HG03159 (cell line): Measurements from ENCODE around the gene CXCL5.
A peak's percentile ranks its signal among the peaks of the same experiment; 100 is the strongest.
"Not testable (repeated sequence)": the region's sequence is repeated elsewhere in the genome, so short reads cannot be mapped to it uniquely, and the experiment has no call there.

Experiments used
- ATAC-seq: cut with Tn5 transposase; IDR thresholded peaks from one replicate; pipeline ENCODE4 v1.9.1; 2021; ENCODE audit warnings: mild to moderate bottlenecking, moderate library complexity; ENCODE audit not compliant: unreplicated experiment

Gene CXCL5

GRCh38 chr4:74015126-74015780 is 16.8 kb upstream of the CXCL5 start:
- ATAC-seq, result no peak

- no peak for ATAC-seq
These were observed 15.9 kb upstream of the CXCL5 start for GRCh38 chr4:74014332-74014731.

DNA sequence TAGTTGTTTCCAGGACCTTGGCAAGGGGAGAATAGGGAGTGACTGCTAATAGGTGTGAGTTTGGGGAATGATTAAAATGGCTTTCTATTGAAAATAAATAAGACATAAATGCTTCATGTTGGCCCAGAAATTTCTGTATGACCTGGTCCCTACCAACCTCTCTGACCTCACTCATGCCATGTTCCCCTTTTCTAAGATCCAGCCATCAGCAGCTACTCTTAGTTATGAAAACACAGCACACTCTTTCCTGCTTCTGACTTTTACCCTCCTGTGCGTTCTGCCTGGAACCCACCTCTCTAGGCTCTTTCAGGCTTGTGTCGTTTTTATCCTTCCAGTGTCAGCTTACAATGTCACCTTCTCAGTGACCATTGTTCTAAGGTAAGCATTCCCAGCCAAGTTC is 14.8 kb upstream of the CXCL5 start:
- no peak for ATAC-seq

GRCh38 chr4:74012130-74012529 is 13.7 kb upstream of the CXCL5 start:
- no peak for ATAC-seq

DNA sequence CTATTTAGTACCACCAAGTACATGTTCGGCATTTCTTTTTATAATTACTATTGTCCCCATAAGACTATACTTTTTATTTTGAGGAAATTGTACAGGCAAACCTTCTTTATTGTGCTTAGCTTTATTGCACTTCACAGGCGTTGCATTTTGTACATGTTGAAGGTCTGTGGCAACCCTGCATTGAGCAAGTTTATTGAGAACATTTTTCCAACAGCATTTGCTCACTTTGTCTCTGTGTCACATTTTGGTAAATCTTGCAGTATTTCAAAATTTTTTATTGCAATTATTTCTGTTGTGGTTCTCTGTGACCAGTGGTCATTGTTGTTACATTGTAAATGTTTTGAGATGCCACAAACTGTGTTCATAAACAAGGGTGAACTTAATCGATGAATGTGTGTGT is 10.8 kb upstream of the CXCL5 start:
- no peak for ATAC-seq

DNA sequence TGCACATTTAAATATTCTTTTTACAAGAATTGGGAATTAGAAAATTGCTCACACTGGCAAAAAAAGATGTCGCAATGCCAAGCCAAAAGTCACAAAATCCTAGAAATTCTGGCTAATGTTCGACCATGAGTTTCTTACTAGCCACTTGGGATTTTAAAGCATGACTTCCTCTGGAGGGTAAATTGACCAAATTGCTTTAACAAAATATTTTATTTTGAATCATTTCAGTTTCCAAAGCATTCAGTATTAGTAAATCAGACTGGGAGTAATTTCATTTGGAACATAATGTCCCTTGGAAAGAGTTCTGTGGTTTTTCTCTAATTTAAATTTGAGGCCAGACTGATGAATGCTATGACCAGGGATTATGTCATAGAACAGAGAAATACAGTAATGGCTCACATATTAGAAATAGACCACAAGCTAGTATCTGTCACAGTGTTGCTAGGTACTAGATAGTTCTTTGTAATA is 7.6 kb upstream of the CXCL5 start:
- peak; percentile 54 for ATAC-seq

GRCh38 chr4:74005528-74005927 is 7.1 kb upstream of the CXCL5 start:
- no peak for ATAC-seq

DNA sequence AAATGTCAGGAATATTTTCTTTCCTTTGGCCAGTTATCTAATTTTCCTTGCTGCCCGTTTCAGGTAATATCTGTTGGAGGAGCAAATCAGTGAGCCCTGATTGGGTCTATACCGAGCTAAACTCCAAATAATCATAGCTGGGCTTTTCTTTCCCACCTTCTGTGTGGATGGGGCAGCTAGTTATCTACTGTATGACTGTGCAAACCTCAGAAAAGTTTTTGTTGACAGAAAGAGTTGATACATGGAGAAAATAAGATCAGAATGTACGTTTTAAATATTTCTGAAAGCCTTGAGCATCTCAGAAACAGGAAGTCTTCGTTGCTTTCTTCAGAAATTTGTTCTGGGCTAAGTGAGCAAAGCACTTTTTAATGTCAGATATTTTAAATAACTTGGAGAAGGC is 6.2 kb upstream of the CXCL5 start:
- no peak for ATAC-seq

GRCh38 chr4:74000301-74000700 is 1.8 kb upstream of the CXCL5 start:
- no peak for ATAC-seq

DNA sequence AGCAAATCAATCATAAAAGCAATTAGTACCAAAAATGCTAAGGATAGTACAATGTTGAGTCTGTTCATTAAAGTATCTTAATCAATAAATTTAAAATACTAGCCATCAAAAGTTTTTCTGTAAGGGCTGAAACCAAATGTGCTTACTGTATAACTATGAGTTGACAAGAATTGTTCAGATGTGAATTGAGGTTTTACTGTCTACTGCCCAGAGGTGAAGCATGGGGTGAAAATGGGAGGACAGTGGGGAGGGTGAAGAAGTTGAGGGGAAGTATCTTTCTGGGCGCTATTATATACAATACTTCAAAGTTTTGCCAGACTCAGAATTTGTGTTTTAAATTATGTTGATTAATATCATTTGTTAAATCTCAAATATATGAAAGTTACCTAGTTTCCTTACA is 6.4 kb downstream of the CXCL5 start:
- ATAC-seq, result no peak

GRCh38 chr4:73991742-73992000 is 6.8 kb downstream of the CXCL5 start:
- ATAC-seq, result no peak

DNA sequence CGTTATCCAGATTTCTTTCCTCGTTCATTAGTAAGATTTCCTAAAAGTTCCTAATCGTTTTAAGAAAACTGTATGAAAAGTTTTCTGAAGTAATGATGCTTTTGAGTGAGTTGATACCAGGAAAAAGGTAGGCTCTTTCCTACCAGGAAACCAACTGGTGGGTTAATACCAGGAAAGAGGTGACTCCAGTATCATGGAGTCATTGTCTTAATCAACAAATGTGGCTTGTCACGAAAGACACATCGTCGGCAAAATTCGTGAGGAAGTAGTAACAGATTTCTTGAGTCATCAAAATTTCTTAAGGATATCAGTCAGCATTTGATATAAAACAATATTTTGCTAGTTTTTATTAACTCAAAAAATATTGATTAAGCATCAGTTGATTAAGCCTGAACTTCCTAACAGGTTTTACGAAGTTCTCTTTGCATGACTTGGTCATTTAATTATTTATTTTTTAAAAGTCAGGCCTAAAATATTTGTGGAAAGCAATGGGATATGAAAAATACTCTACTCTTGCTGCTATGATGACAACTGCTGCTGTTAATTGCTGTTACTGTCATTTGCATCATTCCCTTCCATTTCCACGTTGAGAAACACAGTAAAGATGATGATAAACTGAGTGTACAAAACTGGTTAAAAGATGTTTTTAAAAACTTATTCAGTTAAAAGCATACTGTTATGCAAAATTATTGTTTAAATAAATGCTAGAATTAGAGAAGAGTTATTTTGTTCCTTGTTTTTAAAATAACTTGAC is 7.3 kb downstream of the CXCL5 start:
- ATAC-seq, result no peak

DNA sequence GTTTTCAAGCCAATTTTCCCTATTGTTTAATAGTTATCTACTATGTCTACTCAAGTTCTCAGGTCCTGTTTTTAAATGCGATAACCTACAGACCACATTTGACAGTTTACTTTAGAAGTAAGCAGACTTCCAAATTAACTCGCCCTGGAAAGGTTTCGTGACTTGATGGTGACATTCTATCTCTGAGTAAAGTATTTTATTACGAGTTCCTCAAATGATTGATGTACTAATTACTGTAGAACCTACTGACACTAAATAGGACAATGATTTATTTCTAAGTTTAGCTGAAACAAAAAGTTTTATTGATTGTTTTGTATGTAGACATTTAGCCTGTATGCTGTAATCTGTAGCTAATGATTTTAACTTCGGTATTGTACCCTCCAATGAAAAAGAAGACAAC is 8.5 kb downstream of the CXCL5 start:
- no peak for ATAC-seq

DNA sequence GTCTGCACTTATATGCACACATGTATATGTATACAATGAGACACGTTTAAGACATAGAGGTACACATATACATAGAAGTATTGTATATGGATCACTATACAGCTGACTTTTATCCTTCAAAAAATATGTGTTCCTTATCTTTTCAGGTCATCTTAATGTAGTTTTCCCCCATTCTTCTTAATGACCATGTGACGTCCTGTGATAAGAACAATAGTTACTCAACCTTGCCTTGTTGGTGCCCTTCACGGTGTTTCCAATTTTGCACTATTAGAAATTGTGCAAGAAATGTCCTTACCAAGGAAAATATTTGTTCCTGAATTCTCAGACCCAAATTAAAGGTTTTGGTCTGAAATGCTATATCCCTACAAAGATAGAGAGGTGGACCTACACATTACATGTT is 9.4 kb downstream of the CXCL5 start:
- no peak for ATAC-seq

GRCh38 chr4:73988061-73988460 is 10.4 kb downstream of the CXCL5 start, which contains the start of gene PPBP:
TSS of gene PPBP (minus strand) at chr4:73988190. CDS start at chr4:73988103, 87 bp downstream.
- no peak for ATAC-seq

DNA sequence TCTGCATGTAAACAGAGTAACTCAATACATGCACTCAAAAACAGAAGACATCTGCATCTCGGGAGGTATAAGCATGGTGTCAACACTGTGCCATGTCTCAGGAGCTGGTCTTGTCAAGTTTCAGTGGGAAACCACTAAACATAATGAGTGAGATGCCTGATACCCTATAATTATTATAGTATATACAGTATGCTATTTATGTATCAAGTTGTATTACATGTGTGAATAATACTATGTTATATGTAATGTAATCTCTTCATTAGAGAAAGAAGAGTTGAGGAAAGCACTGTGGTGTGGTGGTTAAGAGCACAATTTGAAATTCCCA is 13.0 kb downstream of the CXCL5 start:
- no peak for ATAC-seq

GRCh38 chr4:73984736-73985527 is 13.5 kb downstream of the CXCL5 start:
- ATAC-seq, result no peak

- not testable (repeated sequence) for ATAC-seq
These were observed 17.3 kb downstream of the CXCL5 start for GRCh38 chr4:73981175-73981574.

- ATAC-seq, result no peak
These were observed 19.0 kb downstream of the CXCL5 start for GRCh38 chr4:73979407-73979957.

DNA sequence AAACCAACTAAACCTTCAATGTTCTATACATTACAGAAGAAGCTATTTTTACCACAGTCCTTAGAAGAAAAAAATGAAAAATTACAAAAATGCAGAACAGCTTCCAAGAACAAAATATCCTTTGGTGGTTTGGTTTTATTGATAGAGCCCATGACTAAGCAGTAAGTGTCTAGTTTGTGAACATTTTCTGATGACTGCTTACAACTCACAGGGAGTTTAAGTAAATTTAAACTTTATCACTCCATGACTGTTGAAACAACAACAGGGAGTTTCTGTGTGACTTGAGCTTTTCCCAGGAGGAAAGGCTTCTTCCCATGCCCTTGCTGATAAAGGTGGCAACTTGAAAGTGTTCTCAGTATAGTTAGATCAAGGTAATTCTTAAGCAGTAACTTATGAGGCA is 19.6 kb downstream of the CXCL5 start:
- ATAC-seq, result no peak

GRCh38 chr4:73976716-73977115 is 21.8 kb downstream of the CXCL5 start:
- no peak for ATAC-seq

DNA sequence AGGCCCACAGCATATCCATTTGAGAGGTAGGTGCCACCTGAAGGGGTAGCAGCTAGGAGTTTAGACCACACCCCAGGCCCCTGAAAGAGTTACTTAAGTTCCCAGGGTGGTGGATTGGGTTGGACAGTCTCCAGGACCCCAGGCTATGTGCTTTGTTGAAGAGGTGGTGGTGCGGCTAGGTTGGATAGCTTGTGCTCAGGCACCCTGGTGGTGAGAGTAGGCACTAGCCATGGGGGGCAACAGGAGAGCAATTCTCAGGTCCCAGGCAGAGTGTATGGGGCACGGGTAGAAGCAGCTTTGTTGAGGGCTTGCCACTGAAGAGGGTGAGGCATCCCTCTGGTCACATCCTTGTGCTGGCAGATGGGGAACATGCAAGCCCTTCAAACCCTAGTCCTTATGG is 22.3 kb downstream of the CXCL5 start:
- no peak for ATAC-seq
